ENCODE results near the gene GRM1.

Gene GRM1

GRCh38 chr6:146456886-146457285 lies 428.0 kb downstream of the GRM1 start:
- no peak for DNase-seq (ENCODE audit: low read depth, low spot score)

- DNase-seq (ENCODE audit: low read depth, low spot score) = no peak
These were observed 432.1 kb downstream of the GRM1 start for GRCh38 chr6:146460941-146461340.

DNA sequence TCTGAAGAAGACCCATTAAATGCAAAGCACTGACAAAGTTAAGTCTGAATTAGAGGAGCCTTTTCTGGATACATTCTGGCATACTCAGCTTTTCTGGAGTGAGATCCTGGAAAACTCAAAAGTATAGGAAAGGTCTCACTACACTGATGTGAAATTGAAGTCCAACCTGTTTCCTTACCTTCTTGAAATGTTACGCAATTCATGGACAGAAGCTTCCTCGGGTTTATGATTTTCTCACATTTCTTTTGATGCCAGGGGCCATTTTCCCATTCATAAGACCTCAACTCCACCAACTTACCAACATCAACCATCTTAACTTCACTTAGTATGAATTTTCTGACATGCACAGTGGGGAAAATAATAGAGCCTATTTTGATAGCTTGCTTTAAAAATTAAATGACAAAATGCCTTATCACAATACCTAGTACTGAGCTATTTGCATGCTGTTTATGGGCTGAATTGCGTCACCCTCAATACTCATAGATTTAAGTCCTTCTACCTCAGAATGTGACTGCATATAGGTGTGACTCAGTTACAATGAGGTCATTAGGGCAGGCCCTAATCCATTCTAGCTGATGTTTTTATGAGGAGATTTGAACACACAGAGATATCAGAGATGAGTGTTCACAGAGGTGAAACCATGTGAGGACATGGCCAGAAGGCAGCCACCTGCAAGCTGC lies 441.4 kb downstream of the GRM1 start:
- DNase-seq (ENCODE audit: low read depth, low spot score) = no peak

GRCh38 chr6:146472918-146473317 lies 444.1 kb downstream of the GRM1 start:
- DNase-seq (ENCODE audit: low read depth, low spot score) = no peak

GRCh38 chr6:146481527-146481926 lies 452.7 kb downstream of the GRM1 start:
- no peak for DNase-seq (ENCODE audit: low read depth, low spot score)

GRCh38 chr6:146484411-146484810 lies 455.5 kb downstream of the GRM1 start:
- no peak for DNase-seq (ENCODE audit: low read depth, low spot score)
